ENCODE results near the gene FUNDC1.

The FUNDC1 gene

DNA sequence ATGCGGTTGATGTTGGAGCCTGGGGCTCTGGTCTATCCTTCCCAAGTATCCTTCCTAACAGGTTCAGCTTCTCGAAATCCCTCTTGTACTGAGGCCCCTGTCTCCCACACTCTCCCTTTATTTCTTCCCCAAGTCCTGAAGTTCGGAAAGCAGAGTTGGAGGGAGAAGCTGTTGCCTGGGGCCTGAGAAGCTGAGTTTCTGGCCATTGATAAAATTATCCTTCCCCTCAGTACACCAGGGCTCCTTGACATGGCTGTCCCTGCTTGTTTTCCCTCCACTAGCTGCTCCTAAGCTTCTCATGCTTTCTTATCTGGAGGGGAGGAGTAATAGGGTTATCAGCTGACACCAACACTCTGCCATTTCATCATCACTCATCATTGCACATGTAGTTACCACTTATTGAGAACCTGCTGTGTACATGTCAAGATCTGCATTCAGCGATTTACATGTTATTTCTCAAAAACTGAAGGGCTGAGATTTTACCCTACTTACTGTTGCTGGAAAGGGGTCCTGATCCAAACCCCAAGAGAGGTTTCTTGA is 58.0 kb downstream of the FUNDC1 start:
- Histone ChIP-seq H3K9ac (ENCODE audit: low read length) (no peak overlapping the region), H3K36me3 (ENCODE audit: low read length) (no peaks in the 10 kb centered on the region), H3K79me2 (ENCODE audit: insufficient read depth, low read length) (no peaks in the 10 kb centered on the region), H3K27ac (ENCODE audit: low read depth, low read length) (no peak overlapping the region), H3K9me3 (ENCODE audit: insufficient read depth, low read length) (no peaks in the 10 kb centered on the region), H3F3A (ENCODE audit: insufficient read depth) (no peaks in the 10 kb centered on the region), H3K27me3 (ENCODE audit: low read length) (no peaks in the 10 kb centered on the region), H3K9me2 (replicated peaks; ENCODE audit: insufficient read depth, low read length) (no peaks in the 10 kb centered on the region), H2AFZ (ENCODE audit: low read depth, low read length, severe bottlenecking) (no peak overlapping the region), H4K20me1 (ENCODE audit: low read depth, low read length) (no peaks in the 10 kb centered on the region), H3K4me2 (ENCODE audit: low read depth, low read length, poor library complexity, severe bottlenecking) (no peak overlapping the region), H3K4me3 (ENCODE audit: insufficient read depth, low read length, poor library complexity, severe bottlenecking) (no peak overlapping the region)
- TF ChIP-seq, protein P1, sequence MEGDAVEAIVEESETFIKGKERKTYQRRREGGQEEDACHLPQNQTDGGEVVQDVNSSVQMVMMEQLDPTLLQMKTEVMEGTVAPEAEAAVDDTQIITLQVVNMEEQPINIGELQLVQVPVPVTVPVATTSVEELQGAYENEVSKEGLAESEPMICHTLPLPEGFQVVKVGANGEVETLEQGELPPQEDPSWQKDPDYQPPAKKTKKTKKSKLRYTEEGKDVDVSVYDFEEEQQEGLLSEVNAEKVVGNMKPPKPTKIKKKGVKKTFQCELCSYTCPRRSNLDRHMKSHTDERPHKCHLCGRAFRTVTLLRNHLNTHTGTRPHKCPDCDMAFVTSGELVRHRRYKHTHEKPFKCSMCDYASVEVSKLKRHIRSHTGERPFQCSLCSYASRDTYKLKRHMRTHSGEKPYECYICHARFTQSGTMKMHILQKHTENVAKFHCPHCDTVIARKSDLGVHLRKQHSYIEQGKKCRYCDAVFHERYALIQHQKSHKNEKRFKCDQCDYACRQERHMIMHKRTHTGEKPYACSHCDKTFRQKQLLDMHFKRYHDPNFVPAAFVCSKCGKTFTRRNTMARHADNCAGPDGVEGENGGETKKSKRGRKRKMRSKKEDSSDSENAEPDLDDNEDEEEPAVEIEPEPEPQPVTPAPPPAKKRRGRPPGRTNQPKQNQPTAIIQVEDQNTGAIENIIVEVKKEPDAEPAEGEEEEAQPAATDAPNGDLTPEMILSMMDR (IDR thresholded peaks at IDR 0.05; ENCODE audit: insufficient read depth, low read length, poor library complexity, severe bottlenecking) = no peak
- no peak for TF ChIP-seq EZH2phosphoT487 (conservative IDR thresholded peaks at IDR 0.05; ENCODE audit: low read length)

DNA sequence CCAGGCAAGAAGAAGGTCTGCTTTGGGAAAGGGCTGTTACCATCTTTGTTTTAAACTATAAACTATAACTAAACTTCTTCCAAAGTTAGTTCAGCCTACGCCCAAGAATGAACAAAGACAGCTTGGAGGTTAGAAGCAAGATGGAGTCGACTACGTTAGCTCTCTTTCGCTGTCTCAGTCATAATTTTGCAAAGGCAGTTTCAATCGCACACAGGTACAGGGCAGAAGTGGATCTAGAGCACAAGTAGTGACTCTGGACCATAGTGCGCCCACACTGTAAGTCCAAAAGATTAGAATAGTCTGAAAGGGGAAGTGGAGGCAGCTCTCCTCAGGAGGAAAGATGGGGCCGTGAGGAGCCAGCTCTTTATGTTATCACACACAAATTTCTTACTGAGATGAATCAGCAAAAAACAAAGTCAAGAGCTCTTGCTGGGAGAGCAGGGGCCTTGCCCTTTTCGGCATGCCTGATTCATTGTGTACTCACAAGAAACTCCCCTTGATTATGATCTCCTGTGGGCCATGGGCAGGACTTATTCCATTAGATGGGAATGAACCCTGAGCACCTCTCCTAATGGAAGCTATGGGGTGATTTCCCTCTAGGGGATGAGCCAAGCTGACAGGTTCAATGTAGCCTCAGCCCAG is 58.6 kb downstream of the FUNDC1 start:
- H3F3A ChIP-seq (ENCODE audit: insufficient read depth) = no peaks in the 10 kb centered on the region
- no peaks in the 10 kb centered on the region for H3K9me2 ChIP-seq (replicated peaks; ENCODE audit: insufficient read depth, low read length)
- no peak overlapping the region for H2AFZ ChIP-seq (ENCODE audit: low read depth, low read length, severe bottlenecking)
- H3K79me2 ChIP-seq (ENCODE audit: insufficient read depth, low read length) = no peaks in the 10 kb centered on the region
- H3K4me3 ChIP-seq (ENCODE audit: insufficient read depth, low read length, poor library complexity, severe bottlenecking) = no peak overlapping the region
- no peak overlapping the region for H3K27ac ChIP-seq (ENCODE audit: low read depth, low read length)
- H3K9me3 ChIP-seq (ENCODE audit: insufficient read depth, low read length) = no peaks in the 10 kb centered on the region
- H3K27me3 ChIP-seq (ENCODE audit: low read length) = no peaks in the 10 kb centered on the region
- H3K9ac ChIP-seq (ENCODE audit: low read length) = no peak overlapping the region
- TF ChIP-seq EZH2phosphoT487 (conservative IDR thresholded peaks at IDR 0.05; ENCODE audit: low read length) = no peak
- TF ChIP-seq, protein P1 (IDR thresholded peaks at IDR 0.05; ENCODE audit: insufficient read depth, low read length, poor library complexity, severe bottlenecking) = no peak
- H3K4me2 ChIP-seq (ENCODE audit: low read depth, low read length, poor library complexity, severe bottlenecking) = no peak overlapping the region
- no peaks in the 10 kb centered on the region for H4K20me1 ChIP-seq (ENCODE audit: low read depth, low read length)
- no peaks in the 10 kb centered on the region for H3K36me3 ChIP-seq (ENCODE audit: low read length)

DNA sequence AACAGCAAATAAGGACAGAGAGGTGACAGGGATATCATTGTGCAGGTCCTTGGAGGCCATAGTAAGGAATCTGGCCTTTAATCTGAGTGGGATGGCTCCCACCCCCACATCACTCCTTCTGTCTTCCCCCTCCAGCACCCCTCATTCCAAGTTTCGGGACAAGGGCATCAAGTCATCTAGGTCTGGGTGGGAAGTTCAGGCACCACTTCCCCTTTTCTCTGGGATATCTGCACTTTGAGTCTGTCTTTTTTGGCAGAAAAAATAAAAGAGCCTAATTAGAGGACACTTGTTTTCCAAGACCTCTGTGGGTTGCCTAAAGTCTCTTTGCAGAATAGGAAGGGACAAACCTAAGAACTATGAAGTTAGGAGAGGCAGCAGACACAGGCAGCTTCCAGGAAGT is 60.1 kb downstream of the FUNDC1 start:
- Histone ChIP-seq H3F3A (ENCODE audit: insufficient read depth) (no peaks in the 10 kb centered on the region), H3K27ac (ENCODE audit: low read depth, low read length) (no peak overlapping the region), H3K36me3 (ENCODE audit: low read length) (no peaks in the 10 kb centered on the region), H3K9me3 (ENCODE audit: insufficient read depth, low read length) (no peaks in the 10 kb centered on the region), H3K4me2 (ENCODE audit: low read depth, low read length, poor library complexity, severe bottlenecking) (no peak overlapping the region), H3K9me2 (replicated peaks; ENCODE audit: insufficient read depth, low read length) (no peaks in the 10 kb centered on the region), H3K79me2 (ENCODE audit: insufficient read depth, low read length) (no peaks in the 10 kb centered on the region), H3K27me3 (ENCODE audit: low read length) (no peaks in the 10 kb centered on the region), H3K4me3 (ENCODE audit: insufficient read depth, low read length, poor library complexity, severe bottlenecking) (no peak overlapping the region), H4K20me1 (ENCODE audit: low read depth, low read length) (no peaks in the 10 kb centered on the region), H3K9ac (ENCODE audit: low read length) (no peak overlapping the region), H2AFZ (ENCODE audit: low read depth, low read length, severe bottlenecking) (no peak overlapping the region)
- TF ChIP-seq EZH2phosphoT487 (conservative IDR thresholded peaks at IDR 0.05; ENCODE audit: low read length) = no peak
- TF ChIP-seq, protein P1 (IDR thresholded peaks at IDR 0.05; ENCODE audit: insufficient read depth, low read length, poor library complexity, severe bottlenecking) = no peak
